Thymus (tissue), 11 donors: ENCODE measurements around the gene CCDC24. TPM values are rescaled to one million over a fixed set of nuclear protein-coding genes. Genes with fewer than 3 reads are reported as not detected.

Experiments used
- DNase-seq, 9 donors: peaks; one replicate each; pipeline ENCODE4 v3.0.0-alpha.2; 2013; ENCODE audit warnings: low spot score in 9 of 9, low read depth in 6 of 9, missing footprints in 1 of 9
- H3K27ac ChIP-seq, 2 donors: one replicate each; pipeline ENCODE4 v1.5.1; 2013; ENCODE audit warnings: control low read depth in 1 of 2, low read depth in 1 of 2, low read length in 1 of 2, mild to moderate bottlenecking in 1 of 2, moderate library complexity in 1 of 2
- H3K27me3 ChIP-seq, 2 donors: one replicate each; pipeline ENCODE4 v1.5.1; 2013; ENCODE audit warnings: low read length in 1 of 2; ENCODE audit not compliant: control insufficient read depth in 2 of 2, insufficient read depth in 1 of 2
- H3K36me3 ChIP-seq, 2 donors: one replicate each; pipeline ENCODE4 v1.5.1; 2013; ENCODE audit warnings: low read length in 1 of 2, mild to moderate bottlenecking in 1 of 2, moderate library complexity in 1 of 2; ENCODE audit not compliant: control insufficient read depth in 2 of 2, insufficient read depth in 2 of 2
- H3K4me1 ChIP-seq, 2 donors: one replicate each; pipeline ENCODE4 v1.5.1; 2013; ENCODE audit warnings: low read length in 2 of 2; ENCODE audit not compliant: control insufficient read depth in 2 of 2, insufficient read depth in 2 of 2
- H3K4me3 ChIP-seq, 2 donors: one replicate each; pipeline ENCODE4 v1.5.1; 2013; ENCODE audit warnings: low read length in 2 of 2, control low read depth in 1 of 2, mild to moderate bottlenecking in 1 of 2
- H3K9me3 ChIP-seq, 2 donors: one replicate each; pipeline ENCODE4 v1.5.1; 2013; ENCODE audit warnings: low read length in 1 of 2, mild to moderate bottlenecking in 1 of 2; ENCODE audit not compliant: control insufficient read depth in 2 of 2, insufficient read depth in 1 of 2
- WGBS: extraction: QIAGEN DNeasy Blood & Tissue Kit; methylation state at CpG from one replicate; pipeline ENCODE4 v1.1.7; 2013; 5-methylcytosine and 5-hydroxymethylcytosine counted together
- polyA plus RNA-seq: library from polyadenylated mRNA; stranded (reverse); fragments of 200-250 nt; gene quantifications from one replicate; pipeline ENCODE4 v1.2.3, GENCODE V29; 2013
- total RNA-seq: library from RNA; stranded (reverse); fragments of 120-200 nt; gene quantifications from one replicate; pipeline ENCODE4 v1.2.4, GENCODE V29; 2013
- donor health status: healthy.

The CCDC24 gene
- total and polyA plus RNA-seq, 2 donors: 2.1 to 11.1 TPM

DNA sequence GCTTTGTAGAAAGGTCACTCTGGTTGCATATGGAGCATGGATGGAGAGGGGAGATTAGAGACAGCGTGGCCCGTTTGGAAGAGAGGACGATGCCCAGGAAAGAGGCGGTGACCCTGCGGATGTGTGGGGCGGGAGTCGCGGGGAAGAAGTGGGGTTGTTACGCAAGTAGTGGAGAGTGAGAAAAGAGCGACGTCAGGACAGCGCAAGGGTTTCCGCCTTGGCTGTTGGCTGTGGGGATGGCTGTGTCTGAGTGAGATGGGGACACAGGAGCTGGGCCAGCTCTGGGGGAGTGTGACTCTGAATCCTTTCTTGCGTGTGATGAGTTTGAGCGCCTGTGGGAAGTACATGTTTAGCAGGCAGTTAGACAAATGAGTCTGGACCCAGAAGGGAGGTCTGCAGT, 8.6 kb upstream of the CCDC24 start:
- H3K27me3 ChIP-seq: peaks cover 4 to 29% of the 10 kb centered on the region in 2 donors
- H3K4me1 ChIP-seq: peaks cover 5 to 16% of the 10 kb centered on the region in 2 donors
- 96% methylated on average over 15 of the region's 15 CpGs for whole genome bisulfite sequencing
- DNase-seq: no peak
- peaks cover 5 to 7% of the 10 kb centered on the region in 2 donors for H3K36me3 ChIP-seq
- no peaks in the 10 kb centered on the region for H3K9me3 ChIP-seq
- H3K27ac ChIP-seq: no peak overlapping the region
- no peak overlapping the region for H3K4me3 ChIP-seq

DNA sequence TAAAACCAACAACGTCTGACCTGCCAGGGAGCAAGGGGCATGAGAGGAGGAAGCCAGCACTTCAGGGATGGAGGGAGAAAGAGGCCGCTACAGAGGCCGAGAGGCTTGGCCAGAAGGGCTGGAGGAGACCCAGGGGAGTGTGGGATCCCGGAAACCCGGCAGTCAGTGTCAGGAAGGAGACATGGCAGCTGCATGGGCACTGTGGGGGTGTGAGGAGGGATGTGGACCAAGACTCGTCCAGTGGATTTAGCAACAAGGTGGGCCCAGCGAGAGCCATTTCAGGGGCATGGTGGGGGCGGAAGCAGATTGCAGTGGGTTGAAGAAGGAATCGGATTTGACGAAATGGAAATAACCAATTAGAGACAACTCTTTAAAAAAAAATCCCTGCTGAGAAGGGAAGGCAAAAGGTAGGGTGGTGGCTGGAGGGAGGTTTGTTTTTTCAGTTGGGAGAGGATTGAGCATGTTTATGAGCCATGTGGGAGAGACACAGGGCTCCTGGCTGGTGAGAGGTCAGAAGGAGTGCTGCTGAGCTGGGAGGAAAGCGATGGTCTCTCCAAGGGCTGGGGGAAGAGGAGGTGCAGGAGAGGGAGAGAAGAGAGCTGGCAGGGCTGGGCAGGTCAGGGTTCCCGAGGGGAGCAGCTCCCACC, 8.0 kb upstream of the CCDC24 start:
- no peak overlapping the region for H3K27ac ChIP-seq
- no peak overlapping the region for H3K4me3 ChIP-seq

DNA sequence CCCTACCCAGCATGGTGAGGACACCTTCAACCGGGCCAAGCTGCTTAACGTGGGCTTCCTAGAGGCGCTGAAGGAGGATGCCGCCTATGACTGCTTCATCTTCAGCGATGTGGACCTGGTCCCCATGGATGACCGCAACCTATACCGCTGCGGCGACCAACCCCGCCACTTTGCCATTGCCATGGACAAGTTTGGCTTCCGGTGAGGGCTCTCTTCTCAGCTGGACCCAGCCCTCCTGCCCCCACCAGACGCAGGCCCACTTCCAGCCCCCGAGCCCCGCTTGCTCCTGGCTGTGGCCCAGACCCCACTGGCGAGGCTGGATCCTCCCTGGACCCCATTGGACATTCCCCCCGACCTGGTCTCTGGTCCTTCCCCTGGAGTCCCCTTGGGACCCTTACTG, 6.5 kb upstream of the CCDC24 start:
- Histone ChIP-seq H3K4me1 (peaks cover 0 to 3% of the 10 kb centered on the region in 2 donors), H3K27me3 (peaks cover 0 to 13% of the 10 kb centered on the region in 2 donors), H3K36me3 (no peaks in the 10 kb centered on the region), H3K9me3 (no peaks in the 10 kb centered on the region), H3K4me3 (no peak overlapping the region), H3K27ac (no peak overlapping the region)
- DNase-seq: no peak
- 98% methylated on average over 16 of the region's 16 CpGs for WGBS

More for the DNA sequence above, 8.0 kb upstream of the CCDC24 start:
- no peak for DNase-seq
- H3K9me3 ChIP-seq: no peaks in the 10 kb centered on the region
- H3K27me3 ChIP-seq: peaks cover 4 to 24% of the 10 kb centered on the region in 2 donors
- 96% methylated on average over 12 of the region's 12 CpGs for WGBS
- H3K4me1 ChIP-seq: peaks cover 5 to 11% of the 10 kb centered on the region in 2 donors
- peaks cover 0 to 1% of the 10 kb centered on the region in 2 donors for H3K36me3 ChIP-seq

- H3K9me3 ChIP-seq: no peaks in the 10 kb centered on the region
- no peak overlapping the region for H3K27ac ChIP-seq
- H3K4me3 ChIP-seq: no peak overlapping the region
- no peaks in the 10 kb centered on the region for H3K36me3 ChIP-seq
- H3K27me3 ChIP-seq: peaks cover 0 to 7% of the 10 kb centered on the region in 2 donors
- 93% methylated on average over 4 of the region's 4 CpGs for WGBS
- H3K4me1 ChIP-seq: peaks cover 3 to 4% of the 10 kb centered on the region in 2 donors
- no peak for DNase-seq
Measured at GRCh38 chr1:43985984-43986595, 5.3 kb upstream of the CCDC24 start.

DNA sequence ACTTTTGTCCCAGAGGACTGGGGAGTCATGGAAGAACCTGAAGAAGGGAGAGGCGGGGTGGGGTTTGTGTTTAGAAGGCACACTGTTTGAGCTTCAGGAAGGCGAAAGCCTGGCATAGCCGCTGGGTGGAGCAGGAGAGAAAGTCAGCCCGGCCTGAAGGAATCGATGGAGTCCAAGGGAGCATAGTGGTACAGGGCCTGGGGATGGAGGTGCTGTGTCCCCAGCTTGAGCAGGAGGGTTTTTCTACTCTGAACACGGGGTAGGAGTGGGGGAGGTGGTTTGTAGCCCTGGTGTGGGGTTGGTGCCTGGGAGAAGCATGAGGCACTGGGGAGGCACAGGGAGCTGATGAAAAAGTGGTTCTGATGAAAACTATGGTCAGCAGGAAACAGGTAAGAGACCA, 4.7 kb upstream of the CCDC24 start:
- no peaks in the 10 kb centered on the region for H3K36me3 ChIP-seq
- H3K9me3 ChIP-seq: no peaks in the 10 kb centered on the region
- no peak overlapping the region for H3K4me3 ChIP-seq
- H3K27me3 ChIP-seq: peaks cover 0 to 8% of the 10 kb centered on the region in 2 donors
- H3K4me1 ChIP-seq: peaks cover 4 to 7% of the 10 kb centered on the region in 2 donors
- no peak overlapping the region for H3K27ac ChIP-seq
- no peak for DNase-seq
- WGBS: 92% methylated on average over 6 of the region's 6 CpGs

- DNase-seq: no peak
- no peak overlapping the region for H3K27ac ChIP-seq
- WGBS: 97% methylated on average over 6 of the region's 6 CpGs
- H3K9me3 ChIP-seq: no peaks in the 10 kb centered on the region
- H3K36me3 ChIP-seq: no peaks in the 10 kb centered on the region
- H3K27me3 ChIP-seq: peaks cover 0 to 8% of the 10 kb centered on the region in 2 donors
- H3K4me1 ChIP-seq: peaks cover 5 to 14% of the 10 kb centered on the region in 2 donors
- no peak overlapping the region for H3K4me3 ChIP-seq
Measured at GRCh38 chr1:43987159-43987902, 4.1 kb upstream of the CCDC24 start.

GRCh38 chr1:43990271-43991199, 864 bp upstream of the CCDC24 start:
- Histone ChIP-seq H3K9me3 (no peaks in the 10 kb centered on the region), H3K27me3 (peaks cover 0 to 8% of the 10 kb centered on the region in 2 donors), H3K27ac (no peak overlapping the region), H3K36me3 (no peaks in the 10 kb centered on the region), H3K4me3 (peak overlapping the region; percentile 62 to 73), H3K4me1 (peaks cover 7 to 18% of the 10 kb centered on the region in 2 donors)
- WGBS: 83% methylated on average over 19 of the region's 19 CpGs
- no peak for DNase-seq

DNA sequence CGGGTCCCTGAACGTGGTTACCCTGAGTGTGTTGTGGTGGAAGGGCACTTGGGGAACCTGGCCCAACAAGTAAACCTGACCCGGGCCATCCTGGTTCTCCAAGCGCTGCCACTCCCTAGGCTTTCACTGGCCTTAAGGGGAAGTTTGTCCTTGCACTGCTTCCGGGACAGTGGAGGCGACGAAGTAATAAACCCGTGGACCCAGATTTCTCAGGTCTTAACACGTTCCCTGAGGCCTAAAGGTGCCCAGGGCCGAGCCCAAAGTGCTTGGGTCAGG, 261 bp upstream of the CCDC24 start:
- 3% methylated on average over 10 of the region's 10 CpGs for WGBS
- Histone ChIP-seq H3K36me3 (no peaks in the 10 kb centered on the region), H3K27me3 (peaks cover 0 to 8% of the 10 kb centered on the region in 2 donors), H3K9me3 (no peaks in the 10 kb centered on the region), H3K4me3 (peak overlapping the region; percentile 62 to 73), H3K4me1 (peaks cover 7 to 18% of the 10 kb centered on the region in 2 donors), H3K27ac (peak overlapping the region in 1 of 2 donors; percentile 4)
- DNase-seq: no peak
